ENCODE results near the gene WIPF1.

The WIPF1 gene

DNA sequence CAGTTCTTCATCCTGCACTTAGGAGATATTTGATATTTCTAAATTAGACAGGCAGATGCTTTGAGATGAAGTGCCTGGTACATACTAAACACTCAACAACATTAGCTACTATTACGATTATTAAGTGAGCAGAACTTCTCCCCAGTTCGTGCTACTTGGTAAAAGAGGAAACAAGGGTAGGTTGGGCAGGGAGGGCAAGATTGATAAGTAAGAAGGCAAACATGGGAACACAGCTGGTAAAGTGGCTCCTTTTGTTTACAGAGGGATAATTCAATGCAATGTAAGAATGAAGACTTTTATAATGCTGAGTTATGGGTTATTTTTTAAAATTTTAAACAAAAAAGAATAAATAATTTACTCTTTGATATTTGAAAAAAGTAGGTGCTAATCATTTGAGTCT, 15.9 kb upstream of the WIPF1 start:
- TF ChIP-seq CTCF (IDR thresholded peaks at IDR 0.05): no peak
- intact Hi-C loops (cut with DNase I; ENCODE audit: low total_unique reads): no loop called here
- Histone ChIP-seq H3K4me1 (peaks cover 6 to 96% (median 51%) of the 10 kb centered on the region in 4 donors), H3K27ac (peak overlapping the region; percentile 80 to 84), H3K36me3 (no peaks in the 10 kb centered on the region), H3K9me3 (no peaks in the 10 kb centered on the region), H3K27me3 (no peaks in the 10 kb centered on the region), H3K4me3 (no peak overlapping the region)
- DNase-seq: no peak

- H3K9me3 ChIP-seq: no peaks in the 10 kb centered on the region
- TF ChIP-seq CTCF (IDR thresholded peaks at IDR 0.05): no peak
- no peaks in the 10 kb centered on the region for H3K36me3 ChIP-seq
- peak overlapping the region; percentile 80 to 84 for H3K27ac ChIP-seq
- no peak overlapping the region for H3K4me3 ChIP-seq
- intact Hi-C loops (cut with DNase I; ENCODE audit: low total_unique reads): no loop called here
- no peak for DNase-seq
- peaks cover 6 to 96% (median 47%) of the 10 kb centered on the region in 4 donors for H3K4me1 ChIP-seq
- no peaks in the 10 kb centered on the region for H3K27me3 ChIP-seq
These were observed 15.4 kb upstream of the WIPF1 start for GRCh38 chr2:174612970-174613369.

DNA sequence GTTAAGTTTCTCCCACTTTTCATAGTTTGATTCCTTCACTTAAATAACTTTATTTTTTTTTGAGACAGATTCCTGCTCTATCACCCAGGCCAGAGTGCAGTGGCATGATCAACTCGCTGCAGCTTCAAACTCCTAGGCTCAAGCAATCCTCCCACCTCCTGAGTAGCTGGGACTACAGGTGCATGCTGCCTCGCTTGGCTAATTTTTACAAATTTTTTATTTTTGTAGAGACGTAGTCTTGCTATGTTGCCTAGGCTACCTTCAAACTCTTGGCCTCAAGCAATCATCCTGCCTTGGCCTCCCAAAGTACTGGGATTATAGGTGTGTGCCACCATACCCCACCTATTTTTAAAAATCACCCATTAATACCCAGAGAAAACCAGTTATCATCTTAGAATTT, 14.2 kb upstream of the WIPF1 start:
- Histone ChIP-seq H3K27ac (no peak overlapping the region), H3K4me1 (peaks cover 0 to 94% (median 44%) of the 10 kb centered on the region in 4 donors), H3K4me3 (no peak overlapping the region), H3K9me3 (no peaks in the 10 kb centered on the region), H3K27me3 (no peaks in the 10 kb centered on the region), H3K36me3 (no peaks in the 10 kb centered on the region)
- DNase-seq: no peak
- intact Hi-C loops (cut with DNase I; ENCODE audit: low total_unique reads): no loop called here
- TF ChIP-seq CTCF (IDR thresholded peaks at IDR 0.05): no peak

- intact Hi-C loops (cut with DNase I; ENCODE audit: low total_unique reads): no loop called here
- no peak for DNase-seq
- no peak for TF ChIP-seq CTCF (IDR thresholded peaks at IDR 0.05)
- Histone ChIP-seq H3K4me3 (no peak overlapping the region), H3K27me3 (no peaks in the 10 kb centered on the region), H3K36me3 (no peaks in the 10 kb centered on the region), H3K9me3 (no peaks in the 10 kb centered on the region), H3K27ac (peak overlapping the region in 1 of 2 donors; percentile 62), H3K4me1 (peaks cover 0 to 94% (median 45%) of the 10 kb centered on the region in 4 donors)
These were observed 13.4 kb upstream of the WIPF1 start for GRCh38 chr2:174611006-174611405.

DNA sequence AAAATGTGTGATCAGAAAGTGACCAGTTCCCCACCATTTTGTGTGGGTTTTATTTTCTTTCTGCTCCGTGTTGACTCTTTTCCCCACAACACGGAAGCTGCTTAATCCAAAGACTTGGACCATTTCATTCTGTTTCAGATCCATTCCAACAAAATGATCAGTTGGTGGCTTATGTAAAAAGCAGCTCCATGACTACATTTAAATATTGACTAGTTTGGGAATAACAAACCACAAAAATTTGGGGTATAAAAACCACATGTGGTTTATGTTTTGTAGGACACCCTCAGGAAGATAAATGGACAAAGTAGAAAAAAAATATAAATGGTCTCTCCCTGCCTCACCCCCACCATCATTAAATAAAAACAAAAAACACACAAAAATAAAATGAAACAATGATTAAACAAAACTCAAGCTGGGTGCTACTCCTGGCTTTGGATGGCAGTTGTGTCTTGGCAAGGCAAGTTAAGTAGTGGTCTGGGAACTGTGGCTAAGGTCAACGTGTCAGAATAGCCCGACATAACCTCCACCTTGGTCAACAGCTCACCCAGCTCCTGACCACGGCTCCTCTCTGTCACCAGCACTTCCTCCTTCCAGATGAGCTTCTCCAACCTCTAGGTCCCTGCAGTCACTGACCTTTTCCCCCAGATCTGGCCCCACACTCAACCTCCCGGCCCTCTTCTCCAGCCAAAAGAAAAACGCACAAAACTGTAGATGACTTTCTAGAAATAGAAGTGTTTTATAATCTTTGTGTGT, 12.8 kb upstream of the WIPF1 start:
- Histone ChIP-seq H3K36me3 (no peaks in the 10 kb centered on the region), H3K27ac (peak overlapping the region; percentile 50 to 62), H3K27me3 (no peaks in the 10 kb centered on the region), H3K9me3 (no peaks in the 10 kb centered on the region), H3K4me3 (no peak overlapping the region), H3K4me1 (peaks cover 0 to 94% (median 45%) of the 10 kb centered on the region in 4 donors)
- intact Hi-C loops (cut with DNase I; ENCODE audit: low total_unique reads): no loop called here
- DNase-seq: no peak
- no peak for TF ChIP-seq CTCF (IDR thresholded peaks at IDR 0.05)
